ENCODE results near the gene DDX27. TPM values are rescaled to one million over a fixed set of nuclear protein-coding genes. Genes with fewer than 3 reads are reported as not detected.

Gene DDX27
- total RNA-seq, 4 donors from 2014 or later, result 21.4 to 28.8 (median 23.4) TPM

GRCh38 chr20:49245921-49246740, 26.9 kb downstream of the DDX27 start:
- no peak for TF ChIP-seq CTCF (IDR thresholded peaks at IDR 0.05; ENCODE audit: low read depth)

- TF ChIP-seq CTCF (IDR thresholded peaks at IDR 0.05; ENCODE audit: low read depth), result no peak
Measured at GRCh38 chr20:49247169-49247723, 28.0 kb downstream of the DDX27 start.

- TF ChIP-seq CTCF (IDR thresholded peaks at IDR 0.05; ENCODE audit: low read depth), result no peak
Measured at GRCh38 chr20:49247792-49248191, 28.6 kb downstream of the DDX27 start.

- TF ChIP-seq CTCF (IDR thresholded peaks at IDR 0.05; ENCODE audit: low read depth), result no peak
Measured at GRCh38 chr20:49248301-49248700, 29.1 kb downstream of the DDX27 start.

GRCh38 chr20:49248879-49249665, 29.9 kb downstream of the DDX27 start:
- TF ChIP-seq CTCF (IDR thresholded peaks at IDR 0.05; ENCODE audit: low read depth), result no peak

- no peak for TF ChIP-seq CTCF (IDR thresholded peaks at IDR 0.05; ENCODE audit: low read depth)
Measured at GRCh38 chr20:49252556-49253350, 33.5 kb downstream of the DDX27 start.

Data from subcutaneous adipose tissue (tissue), 4 donors.